ENCODE data around the gene PGD.

Gene PGD

DNA sequence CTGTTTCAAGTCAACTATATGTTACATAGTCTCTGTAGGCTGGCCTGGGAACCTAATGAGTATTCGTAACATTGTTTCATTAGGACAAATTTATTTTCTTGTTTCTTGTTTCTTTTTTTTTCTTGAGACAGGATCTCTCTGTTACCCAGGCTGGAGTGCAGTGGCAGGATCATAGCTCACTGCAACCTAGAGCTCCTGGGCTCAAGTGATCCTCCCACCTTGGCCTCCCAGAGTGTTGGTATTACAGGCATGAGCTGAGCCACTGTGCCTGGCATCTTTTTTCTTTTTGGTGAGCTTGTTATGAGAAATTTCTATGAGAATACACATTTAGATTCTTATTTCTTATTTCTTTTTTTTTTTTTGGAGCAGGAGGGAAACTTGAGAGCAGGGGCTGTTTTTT lies 38.2 kb downstream of the PGD start:
- Histone ChIP-seq H3K4me3 (ENCODE audit: low read depth, low read length) (no peak overlapping the region), H3K36me3 (ENCODE audit: insufficient read depth, low read length) (no peaks in the 10 kb centered on the region), H3K4me1 (ENCODE audit: control insufficient read depth, insufficient read depth, low read length, unreplicated experiment) (no peaks in the 10 kb centered on the region), H3K79me2 (ENCODE audit: control insufficient read depth, insufficient read depth, low read length, unreplicated experiment) (no peaks in the 10 kb centered on the region), H2AFZ (ENCODE audit: low read length, unreplicated experiment) (no peak overlapping the region), H3K27me3 (ENCODE audit: insufficient read depth, low read length) (no peaks in the 10 kb centered on the region), H3K27ac (ENCODE audit: low read depth, low read length) (no peak overlapping the region)

GRCh38 chr1:10438677-10439163 lies 39.9 kb downstream of the PGD start:
- no peaks in the 10 kb centered on the region for H3K79me2 ChIP-seq (ENCODE audit: control insufficient read depth, insufficient read depth, low read length, unreplicated experiment)
- no peaks in the 10 kb centered on the region for H3K27me3 ChIP-seq (ENCODE audit: insufficient read depth, low read length)
- no peaks in the 10 kb centered on the region for H3K4me1 ChIP-seq (ENCODE audit: control insufficient read depth, insufficient read depth, low read length, unreplicated experiment)
- no peak overlapping the region for H2AFZ ChIP-seq (ENCODE audit: low read length, unreplicated experiment)
- H3K27ac ChIP-seq (ENCODE audit: low read depth, low read length): no peak overlapping the region
- H3K4me3 ChIP-seq (ENCODE audit: low read depth, low read length): no peak overlapping the region
- H3K36me3 ChIP-seq (ENCODE audit: insufficient read depth, low read length): no peaks in the 10 kb centered on the region

GRCh38 chr1:10440305-10440704 lies 41.4 kb downstream of the PGD start:
- Histone ChIP-seq H3K27ac (ENCODE audit: low read depth, low read length) (no peak overlapping the region), H3K36me3 (ENCODE audit: insufficient read depth, low read length) (no peaks in the 10 kb centered on the region), H2AFZ (ENCODE audit: low read length, unreplicated experiment) (no peak overlapping the region), H3K4me3 (ENCODE audit: low read depth, low read length) (no peak overlapping the region), H3K79me2 (ENCODE audit: control insufficient read depth, insufficient read depth, low read length, unreplicated experiment) (no peaks in the 10 kb centered on the region), H3K4me1 (ENCODE audit: control insufficient read depth, insufficient read depth, low read length, unreplicated experiment) (no peaks in the 10 kb centered on the region), H3K27me3 (ENCODE audit: insufficient read depth, low read length) (no peaks in the 10 kb centered on the region)

DNA sequence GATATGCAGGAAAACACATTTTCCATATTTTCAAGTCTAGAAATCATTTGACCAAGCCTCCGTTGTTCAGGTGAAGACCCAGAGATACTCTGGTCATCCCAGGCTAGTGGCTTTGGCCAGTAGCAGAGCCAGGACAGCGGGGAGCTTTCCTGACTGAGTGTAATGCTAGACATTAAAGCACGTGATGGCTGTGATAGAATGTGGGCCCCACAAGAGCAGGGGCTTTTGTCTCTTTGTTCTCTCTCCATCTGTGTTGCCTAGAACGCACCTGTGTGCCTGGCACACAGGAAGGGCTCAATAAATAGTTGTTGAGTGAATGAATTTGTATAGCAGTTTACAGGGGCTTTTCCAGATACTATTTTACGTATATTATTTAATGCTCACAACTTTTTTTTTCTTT lies 41.9 kb downstream of the PGD start:
- no peaks in the 10 kb centered on the region for H3K4me1 ChIP-seq (ENCODE audit: control insufficient read depth, insufficient read depth, low read length, unreplicated experiment)
- H3K27ac ChIP-seq (ENCODE audit: low read depth, low read length): no peak overlapping the region
- H3K4me3 ChIP-seq (ENCODE audit: low read depth, low read length): no peak overlapping the region
- H3K79me2 ChIP-seq (ENCODE audit: control insufficient read depth, insufficient read depth, low read length, unreplicated experiment): no peaks in the 10 kb centered on the region
- H3K36me3 ChIP-seq (ENCODE audit: insufficient read depth, low read length): no peaks in the 10 kb centered on the region
- no peaks in the 10 kb centered on the region for H3K27me3 ChIP-seq (ENCODE audit: insufficient read depth, low read length)
- H2AFZ ChIP-seq (ENCODE audit: low read length, unreplicated experiment): no peak overlapping the region

DNA sequence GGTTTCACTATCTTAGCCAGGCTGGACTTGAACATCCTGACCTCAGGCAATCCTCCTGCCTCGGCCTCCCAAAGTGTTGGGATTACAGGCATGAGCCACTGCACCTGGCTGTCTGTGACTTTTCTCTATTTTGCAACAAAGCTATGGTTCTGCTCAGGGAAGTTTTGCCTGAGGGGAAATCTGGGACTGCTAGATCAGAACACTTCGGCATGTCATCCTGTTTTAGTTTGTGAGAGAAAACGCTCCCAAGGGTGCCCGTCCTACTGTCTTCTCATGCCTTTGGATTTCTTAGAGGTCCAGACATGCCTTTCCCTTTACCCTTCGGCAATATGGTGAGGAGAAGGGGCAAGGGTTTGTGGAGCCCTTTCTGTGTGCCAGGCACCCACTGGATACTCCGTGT lies 45.4 kb downstream of the PGD start:
- H2AFZ ChIP-seq (ENCODE audit: low read length, unreplicated experiment): no peak overlapping the region
- no peak overlapping the region for H3K27ac ChIP-seq (ENCODE audit: low read depth, low read length)
- no peaks in the 10 kb centered on the region for H3K79me2 ChIP-seq (ENCODE audit: control insufficient read depth, insufficient read depth, low read length, unreplicated experiment)
- H3K27me3 ChIP-seq (ENCODE audit: insufficient read depth, low read length): no peaks in the 10 kb centered on the region
- H3K4me1 ChIP-seq (ENCODE audit: control insufficient read depth, insufficient read depth, low read length, unreplicated experiment): no peaks in the 10 kb centered on the region
- no peak overlapping the region for H3K4me3 ChIP-seq (ENCODE audit: low read depth, low read length)
- H3K36me3 ChIP-seq (ENCODE audit: insufficient read depth, low read length): no peaks in the 10 kb centered on the region

DNA sequence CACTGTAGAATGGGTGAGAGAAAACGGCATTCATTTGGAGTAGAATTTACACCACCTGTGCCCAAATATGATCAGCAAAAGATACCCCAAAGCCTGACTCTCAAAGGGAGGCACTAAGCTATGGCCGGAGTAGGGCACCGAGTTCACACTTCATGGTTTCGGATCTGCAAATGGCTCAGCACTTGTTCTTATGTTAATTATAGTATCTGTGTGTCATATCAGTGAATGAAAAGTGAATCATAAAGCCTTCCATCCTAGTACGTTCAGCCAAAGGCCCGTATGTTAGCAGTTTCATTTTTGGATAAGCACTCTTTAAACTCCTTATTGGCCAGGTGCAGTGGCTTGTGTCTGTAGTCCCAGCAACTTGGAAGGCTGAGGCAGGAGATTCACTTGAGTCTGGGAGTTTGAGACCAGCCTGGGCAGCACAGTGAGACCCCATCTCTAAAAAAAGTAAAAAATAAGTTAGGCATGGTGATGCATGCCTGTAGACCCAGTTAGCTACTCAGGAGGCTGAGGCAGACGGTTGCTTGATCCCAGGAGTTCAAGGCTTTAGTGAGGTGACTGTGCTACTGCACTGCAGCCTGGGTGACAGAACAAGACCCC lies 46.0 kb downstream of the PGD start:
- H3K79me2 ChIP-seq (ENCODE audit: control insufficient read depth, insufficient read depth, low read length, unreplicated experiment): no peaks in the 10 kb centered on the region
- H2AFZ ChIP-seq (ENCODE audit: low read length, unreplicated experiment): no peak overlapping the region
- H3K27me3 ChIP-seq (ENCODE audit: insufficient read depth, low read length): no peaks in the 10 kb centered on the region
- no peaks in the 10 kb centered on the region for H3K4me1 ChIP-seq (ENCODE audit: control insufficient read depth, insufficient read depth, low read length, unreplicated experiment)
- H3K4me3 ChIP-seq (ENCODE audit: low read depth, low read length): no peak overlapping the region
- H3K27ac ChIP-seq (ENCODE audit: low read depth, low read length): no peak overlapping the region
- H3K36me3 ChIP-seq (ENCODE audit: insufficient read depth, low read length): no peaks in the 10 kb centered on the region

- Histone ChIP-seq H3K4me3 (ENCODE audit: low read depth, low read length) (no peak overlapping the region), H2AFZ (ENCODE audit: low read length, unreplicated experiment) (no peak overlapping the region), H3K79me2 (ENCODE audit: control insufficient read depth, insufficient read depth, low read length, unreplicated experiment) (no peaks in the 10 kb centered on the region)
Measured at GRCh38 chr1:10446790-10447422, 48.0 kb downstream of the PGD start.

DNA sequence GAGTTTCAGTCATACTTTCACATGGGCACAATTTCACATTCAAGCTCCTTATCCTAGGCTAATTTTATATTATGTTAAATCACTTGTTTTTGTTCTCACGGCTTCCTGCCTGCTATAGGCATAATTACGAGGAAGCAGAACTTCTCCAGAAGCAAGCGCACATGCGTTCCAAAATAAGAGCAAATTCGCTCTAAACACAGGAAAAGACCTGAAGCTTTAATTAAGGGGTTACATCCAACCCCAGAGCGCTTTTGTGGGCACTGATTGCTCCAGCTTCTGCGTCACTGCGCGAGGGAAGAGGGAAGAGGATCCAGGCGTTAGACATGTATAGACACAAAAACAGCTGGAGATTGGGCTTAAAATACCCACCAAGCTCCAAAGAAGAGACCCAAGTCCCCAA lies 50.9 kb downstream of the PGD start, which contains the start of gene CORT:
CORT (plus strand) TSS at position 281 of the 400 bp plus-strand sequence. CDS start 193 bp downstream, outside the sequence.
- H3K4me3 ChIP-seq (ENCODE audit: low read depth, low read length): peak within 1 kb of the TSS; percentile 61; the same call in 1 of the 2 replicates
- H3K4me1 ChIP-seq (ENCODE audit: control insufficient read depth, insufficient read depth, low read length, unreplicated experiment): peaks cover 9% of the 10 kb centered on the region
- H3K36me3 ChIP-seq (ENCODE audit: insufficient read depth, low read length): no peaks in the 10 kb centered on the region
- H3K27ac ChIP-seq (ENCODE audit: low read depth, low read length): no peak within 1 kb of the TSS
- no peak within 1 kb of the TSS for H2AFZ ChIP-seq (ENCODE audit: low read length, unreplicated experiment)
- H3K79me2 ChIP-seq (ENCODE audit: control insufficient read depth, insufficient read depth, low read length, unreplicated experiment): no peaks in the 10 kb centered on the region
- no peaks in the 10 kb centered on the region for H3K27me3 ChIP-seq (ENCODE audit: insufficient read depth, low read length)

More at GRCh38 chr1:10446790-10447422, 48.0 kb downstream of the PGD start:
- H3K36me3 ChIP-seq (ENCODE audit: insufficient read depth, low read length): no peaks in the 10 kb centered on the region
- H3K27ac ChIP-seq (ENCODE audit: low read depth, low read length): no peak overlapping the region
- no peaks in the 10 kb centered on the region for H3K27me3 ChIP-seq (ENCODE audit: insufficient read depth, low read length)
- peaks cover 7% of the 10 kb centered on the region for H3K4me1 ChIP-seq (ENCODE audit: control insufficient read depth, insufficient read depth, low read length, unreplicated experiment)

DNA sequence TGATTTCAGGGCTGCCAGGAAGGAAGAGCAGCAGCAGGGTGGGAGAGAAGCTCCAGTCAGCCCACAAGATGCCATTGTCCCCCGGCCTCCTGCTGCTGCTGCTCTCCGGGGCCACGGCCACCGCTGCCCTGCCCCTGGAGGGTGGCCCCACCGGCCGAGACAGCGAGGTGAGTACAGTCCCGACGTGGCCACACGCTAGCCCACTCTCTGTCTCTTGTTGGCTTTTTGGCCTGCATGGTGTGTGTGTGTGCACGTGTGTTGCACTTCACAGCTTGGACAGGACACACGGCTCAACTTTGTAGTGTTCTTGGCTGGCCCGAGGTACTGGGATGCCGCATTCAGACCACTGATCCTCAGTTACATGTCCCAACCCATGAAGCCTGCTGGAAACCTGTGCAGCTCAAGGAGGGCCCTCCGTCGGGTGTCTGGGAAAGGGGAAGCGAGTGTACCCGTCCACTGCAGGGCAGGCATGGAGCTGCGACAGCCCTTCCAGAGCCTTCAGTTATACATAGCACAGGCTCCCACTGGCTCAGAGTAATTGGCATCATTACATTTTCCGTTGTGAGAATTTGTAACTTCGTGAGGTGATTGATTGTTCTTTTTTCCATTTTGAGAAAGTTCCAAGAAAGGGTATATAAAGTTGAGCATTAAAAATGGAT lies 51.4 kb downstream of the PGD start:
- Histone ChIP-seq H3K27ac (ENCODE audit: low read depth, low read length) (no peak overlapping the region), H3K79me2 (ENCODE audit: control insufficient read depth, insufficient read depth, low read length, unreplicated experiment) (no peaks in the 10 kb centered on the region), H3K36me3 (ENCODE audit: insufficient read depth, low read length) (no peaks in the 10 kb centered on the region), H3K27me3 (ENCODE audit: insufficient read depth, low read length) (no peaks in the 10 kb centered on the region), H3K4me3 (ENCODE audit: low read depth, low read length) (no peak overlapping the region), H3K4me1 (ENCODE audit: control insufficient read depth, insufficient read depth, low read length, unreplicated experiment) (peaks cover 9% of the 10 kb centered on the region), H2AFZ (ENCODE audit: low read length, unreplicated experiment) (no peak overlapping the region)

DNA sequence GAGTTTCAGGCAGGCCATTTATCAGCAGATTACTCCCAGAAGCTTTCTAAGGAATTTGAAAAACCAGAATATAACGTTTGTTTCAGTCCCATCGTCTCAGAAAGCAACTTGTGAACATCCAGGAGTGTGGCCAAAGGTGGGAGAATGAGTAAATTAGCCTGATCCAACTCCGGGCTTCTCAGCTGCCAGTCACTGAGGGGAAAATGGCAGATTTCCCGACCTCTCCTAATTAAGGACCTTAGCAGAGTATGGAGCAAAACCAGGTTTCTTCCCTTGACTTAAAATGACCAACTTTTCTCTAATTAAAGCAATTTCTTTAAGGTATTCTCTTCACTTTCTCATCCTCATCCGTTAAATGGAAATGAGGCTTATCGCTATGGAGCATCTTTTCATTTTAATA lies 52.0 kb downstream of the PGD start:
- Histone ChIP-seq H3K36me3 (ENCODE audit: insufficient read depth, low read length) (no peaks in the 10 kb centered on the region), H3K27ac (ENCODE audit: low read depth, low read length) (no peak overlapping the region), H2AFZ (ENCODE audit: low read length, unreplicated experiment) (no peak overlapping the region)

GRCh38 chr1:10451287-10451686 lies 52.4 kb downstream of the PGD start:
- no peaks in the 10 kb centered on the region for H3K79me2 ChIP-seq (ENCODE audit: control insufficient read depth, insufficient read depth, low read length, unreplicated experiment)
- peaks cover 9% of the 10 kb centered on the region for H3K4me1 ChIP-seq (ENCODE audit: control insufficient read depth, insufficient read depth, low read length, unreplicated experiment)
- no peak overlapping the region for H2AFZ ChIP-seq (ENCODE audit: low read length, unreplicated experiment)
- no peaks in the 10 kb centered on the region for H3K36me3 ChIP-seq (ENCODE audit: insufficient read depth, low read length)
- H3K27me3 ChIP-seq (ENCODE audit: insufficient read depth, low read length): no peaks in the 10 kb centered on the region
- H3K4me3 ChIP-seq (ENCODE audit: low read depth, low read length): peak overlapping the region; percentile 61
- H3K27ac ChIP-seq (ENCODE audit: low read depth, low read length): no peak overlapping the region

More for the DNA sequence above, 52.0 kb downstream of the PGD start:
- Histone ChIP-seq H3K27me3 (ENCODE audit: insufficient read depth, low read length) (no peaks in the 10 kb centered on the region), H3K4me3 (ENCODE audit: low read depth, low read length) (peak overlapping the region; percentile 61), H3K4me1 (ENCODE audit: control insufficient read depth, insufficient read depth, low read length, unreplicated experiment) (peaks cover 9% of the 10 kb centered on the region), H3K79me2 (ENCODE audit: control insufficient read depth, insufficient read depth, low read length, unreplicated experiment) (no peaks in the 10 kb centered on the region)
